ENCODE results near the gene USP6NL. TPM values are rescaled to one million over a fixed set of nuclear protein-coding genes. Genes with fewer than 3 reads are reported as not detected.

The USP6NL gene
- total RNA-seq, 2 donors from 2014 or later: 9.6 to 10.5 TPM

- H3K9me3 ChIP-seq: no peaks in the 10 kb centered on the region
- TF ChIP-seq CTCF (IDR thresholded peaks at IDR 0.05): no peak
- H3K27me3 ChIP-seq: no peaks in the 10 kb centered on the region
- no peak overlapping the region for H3K27ac ChIP-seq
- no peaks in the 10 kb centered on the region for H3K36me3 ChIP-seq
- H3K4me3 ChIP-seq: no peak overlapping the region
- no peak for DNase-seq (ENCODE audit: low spot score)
- H3K4me1 ChIP-seq: peaks cover 0 to 15% of the 10 kb centered on the region in 2 donors
These were observed 59.4 kb downstream of the USP6NL start for GRCh38 chr10:11551916-11552602.

GRCh38 chr10:11551104-11551503, 60.3 kb downstream of the USP6NL start:
- DNase-seq (ENCODE audit: low spot score): no peak
- Histone ChIP-seq H3K36me3 (no peaks in the 10 kb centered on the region), H3K9me3 (no peaks in the 10 kb centered on the region), H3K27me3 (no peaks in the 10 kb centered on the region), H3K4me1 (peaks cover 0 to 15% of the 10 kb centered on the region in 2 donors), H3K4me3 (no peak overlapping the region), H3K27ac (no peak overlapping the region)
- no peak for TF ChIP-seq CTCF (IDR thresholded peaks at IDR 0.05)

GRCh38 chr10:11548768-11549099, 62.7 kb downstream of the USP6NL start:
- no peak overlapping the region for H3K27ac ChIP-seq
- no peak for TF ChIP-seq CTCF (IDR thresholded peaks at IDR 0.05)
- no peak for DNase-seq (ENCODE audit: low spot score)
- H3K9me3 ChIP-seq: no peaks in the 10 kb centered on the region
- H3K27me3 ChIP-seq: no peaks in the 10 kb centered on the region
- no peaks in the 10 kb centered on the region for H3K36me3 ChIP-seq
- H3K4me3 ChIP-seq: no peak overlapping the region
- H3K4me1 ChIP-seq: peaks cover 0 to 15% of the 10 kb centered on the region in 2 donors

- Histone ChIP-seq H3K36me3 (no peaks in the 10 kb centered on the region), H3K27ac (no peak overlapping the region), H3K4me1 (peaks cover 0 to 15% of the 10 kb centered on the region in 2 donors), H3K27me3 (no peaks in the 10 kb centered on the region), H3K4me3 (no peak overlapping the region), H3K9me3 (no peaks in the 10 kb centered on the region)
- no peak for TF ChIP-seq CTCF (IDR thresholded peaks at IDR 0.05)
- DNase-seq (ENCODE audit: low spot score): no peak
These were observed 63.2 kb downstream of the USP6NL start for GRCh38 chr10:11548065-11548767.

GRCh38 chr10:11546581-11546980, 64.9 kb downstream of the USP6NL start:
- Histone ChIP-seq H3K36me3 (no peaks in the 10 kb centered on the region), H3K9me3 (no peaks in the 10 kb centered on the region), H3K27ac (no peak overlapping the region), H3K4me1 (no peaks in the 10 kb centered on the region), H3K27me3 (no peaks in the 10 kb centered on the region), H3K4me3 (no peak overlapping the region)
- no peak for DNase-seq (ENCODE audit: low spot score)
- no peak for TF ChIP-seq CTCF (IDR thresholded peaks at IDR 0.05)

Measured in right atrium auricular region (tissue), 2 donors.